Activated CD4-positive, CD25-positive, alpha-beta regulatory T cell treated with anti-CD3 and anti-CD28 coated beads, Interleukin-2, amount 50 U/mL, for 16 hours (primary cell): ENCODE measurements around the gene PTGER3.
A peak's percentile ranks its signal among the peaks of the same experiment; 100 is the strongest.

Experiments
- DNase-seq: peaks from one replicate; pipeline ENCODE4 v3.0.0-alpha.2; 2020; ENCODE audit warnings: low read depth, low spot score

PTGER3 gene

DNA sequence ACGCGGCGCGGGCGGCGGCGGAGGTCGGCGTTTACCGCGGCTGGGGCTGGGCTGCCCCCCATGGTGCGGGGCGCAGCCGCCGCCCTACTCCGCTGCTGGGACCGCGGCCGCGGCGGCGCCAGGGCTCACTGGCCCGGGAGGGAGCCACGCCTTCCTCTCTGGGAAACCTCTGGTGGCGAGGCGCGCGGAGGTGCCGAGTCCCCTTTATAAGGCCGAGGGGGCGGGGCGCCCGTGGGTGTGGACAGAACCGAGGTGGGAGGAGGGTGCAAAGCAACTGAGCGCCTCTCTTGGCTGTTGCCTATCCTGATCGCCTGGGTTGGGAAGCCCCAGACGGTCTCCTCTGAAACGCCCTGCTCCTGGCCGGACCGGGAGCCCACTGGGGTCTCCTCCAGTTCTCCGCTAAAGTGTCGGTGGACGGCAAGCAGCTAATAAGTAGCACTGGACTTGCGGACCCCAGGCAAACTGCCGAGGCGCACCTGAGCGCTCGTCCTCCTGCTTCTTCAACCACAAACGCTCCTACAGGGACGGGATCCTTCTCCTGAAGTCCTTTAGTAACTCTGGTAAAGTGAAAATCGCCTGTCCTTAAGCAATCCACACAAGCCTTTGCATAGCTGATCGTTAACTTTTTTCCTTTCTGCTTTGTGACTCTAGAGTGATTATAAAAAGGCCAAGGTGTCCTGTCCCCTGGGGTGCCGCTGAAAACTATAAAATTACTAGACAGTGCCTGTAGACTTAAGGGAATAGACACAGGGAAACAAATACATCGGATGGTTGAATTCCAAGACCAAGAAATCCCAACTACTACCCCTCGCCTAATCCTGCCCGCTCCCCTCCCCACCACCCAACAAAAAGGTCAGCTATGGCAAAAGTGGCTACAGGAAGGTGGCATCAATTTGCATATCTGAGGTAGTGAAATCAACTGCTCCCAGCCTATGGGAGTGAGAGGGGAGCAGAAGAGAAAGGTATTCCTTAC lies at the start of gene PTGER3:
TSS of gene PTGER3 (minus strand) at position 182 of the 973 bp plus-strand sequence. CDS start 239 bp downstream, outside the sequence.
- DNase-seq, result no peak

- DNase-seq, result no peak
Measured at GRCh38 chr1:71094913-71095312, 47.3 kb upstream of the PTGER3 start.

DNA sequence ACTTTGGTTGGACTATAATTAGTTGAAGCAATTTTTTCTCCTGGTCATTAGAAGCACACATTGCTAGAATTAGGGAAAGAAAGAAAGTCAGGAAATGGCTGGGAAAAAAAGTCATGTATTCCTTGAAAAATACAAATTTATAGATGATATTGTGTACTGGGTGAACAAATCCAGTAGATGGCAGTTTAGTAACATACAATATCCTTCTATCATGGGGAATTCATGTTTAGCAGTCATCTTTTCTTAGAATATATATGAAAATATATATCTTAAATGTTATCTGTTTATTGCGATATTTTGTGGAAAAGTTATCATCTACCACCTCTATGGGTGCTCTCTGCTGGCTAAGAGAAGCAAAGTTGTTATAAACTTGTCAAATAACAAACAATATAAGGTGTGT lies 46.3 kb upstream of the PTGER3 start:
- no peak for DNase-seq

GRCh38 chr1:71089536-71090270 lies 42.1 kb upstream of the PTGER3 start:
- DNase-seq, result no peak

GRCh38 chr1:71088645-71089287 lies 41.1 kb upstream of the PTGER3 start:
- no peak for DNase-seq

- DNase-seq, result no peak
Measured at GRCh38 chr1:71087713-71088112, 40.1 kb upstream of the PTGER3 start.

- no peak for DNase-seq
Measured at GRCh38 chr1:71087060-71087459, 39.4 kb upstream of the PTGER3 start.

DNA sequence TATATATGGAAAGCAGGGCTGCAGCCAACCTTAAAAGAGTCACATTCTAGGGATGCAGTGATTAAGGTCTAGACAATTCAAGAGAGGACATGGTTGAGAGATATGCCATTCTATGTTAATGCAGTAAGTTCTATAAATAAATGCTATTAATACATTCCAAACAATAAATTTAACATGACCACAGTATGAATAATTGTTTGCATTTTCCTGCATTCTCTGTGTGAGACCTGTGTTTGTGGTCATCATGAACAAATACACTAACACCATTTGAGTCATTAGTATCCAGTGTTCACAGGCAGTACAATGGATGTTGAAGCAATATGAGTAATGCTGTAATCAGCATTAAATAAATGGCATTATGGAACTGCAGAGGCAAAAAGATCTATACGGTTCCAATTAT lies 38.7 kb upstream of the PTGER3 start:
- no peak for DNase-seq

DNA sequence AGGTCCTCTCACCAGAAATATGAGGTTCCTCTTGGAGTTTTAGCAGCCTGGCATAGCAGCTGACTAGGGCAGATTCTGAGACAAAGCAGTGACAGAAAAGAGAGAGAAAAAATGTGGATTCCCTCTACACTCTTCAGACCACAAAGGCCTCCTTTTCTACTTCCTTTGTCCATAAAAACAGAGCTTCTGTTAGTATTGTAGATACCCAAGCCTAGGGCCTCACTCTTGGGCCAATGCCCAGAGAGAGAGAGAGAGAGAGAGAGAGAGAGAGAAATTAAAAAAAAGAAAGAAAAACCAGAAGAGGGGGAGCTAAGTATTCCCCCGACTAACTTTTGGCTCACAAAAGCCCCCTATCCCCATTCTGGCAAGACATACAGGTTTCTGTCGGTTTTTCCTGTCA lies 35.7 kb upstream of the PTGER3 start:
- DNase-seq, result no peak

- DNase-seq, result no peak
Measured at GRCh38 chr1:71081697-71082080, 34.1 kb upstream of the PTGER3 start.

DNA sequence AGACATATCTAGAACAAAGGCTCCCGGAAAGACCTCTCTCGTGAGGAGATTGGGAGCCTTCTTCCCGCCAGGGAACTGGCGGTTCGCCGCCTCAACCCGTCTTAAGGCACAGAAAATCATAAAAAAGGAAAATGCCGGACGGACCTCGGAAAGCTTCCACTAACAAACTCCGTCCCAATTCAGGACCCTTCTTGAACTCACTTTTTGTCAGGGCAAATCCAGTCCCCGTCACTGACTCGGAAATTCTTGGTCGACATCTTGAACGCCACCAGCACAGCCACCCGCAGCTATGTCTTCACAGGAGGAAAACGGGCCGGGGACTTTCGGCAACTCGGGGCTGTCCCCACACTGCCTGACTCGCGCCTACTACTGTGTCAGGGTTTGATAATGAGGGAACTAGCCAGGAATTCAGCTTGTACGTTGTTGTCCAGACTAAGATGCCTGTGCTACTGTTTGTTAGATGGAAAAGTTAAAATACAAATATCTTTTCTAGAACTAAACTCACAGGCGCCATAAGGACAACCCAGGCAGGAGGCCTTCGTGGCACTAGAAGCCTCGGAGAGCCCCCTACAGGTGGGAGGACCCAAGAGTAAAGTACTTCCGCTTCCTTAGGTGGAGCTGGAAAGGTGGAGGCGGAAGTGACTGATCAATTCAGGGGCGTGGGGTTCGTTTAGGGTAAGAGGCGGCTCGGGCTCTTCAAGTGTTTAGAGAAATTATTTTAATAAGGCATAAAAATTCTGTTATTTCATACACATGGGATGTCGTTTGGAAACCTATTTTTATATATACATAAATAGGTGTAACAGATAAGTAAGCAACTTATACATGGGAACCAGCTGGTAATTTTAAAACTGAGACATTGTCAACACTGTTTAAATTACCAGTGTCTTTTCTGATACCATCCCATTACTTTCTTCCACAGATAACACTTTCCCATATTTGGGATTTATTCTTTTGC lies 33.4 kb upstream of the PTGER3 start, which contains the start of gene ZRANB2:
TSS of gene ZRANB2 (minus strand) at position 297 of the 958 bp plus-strand sequence. CDS start at position 257, 40 bp downstream.
- peak; percentile 86 for DNase-seq

DNA sequence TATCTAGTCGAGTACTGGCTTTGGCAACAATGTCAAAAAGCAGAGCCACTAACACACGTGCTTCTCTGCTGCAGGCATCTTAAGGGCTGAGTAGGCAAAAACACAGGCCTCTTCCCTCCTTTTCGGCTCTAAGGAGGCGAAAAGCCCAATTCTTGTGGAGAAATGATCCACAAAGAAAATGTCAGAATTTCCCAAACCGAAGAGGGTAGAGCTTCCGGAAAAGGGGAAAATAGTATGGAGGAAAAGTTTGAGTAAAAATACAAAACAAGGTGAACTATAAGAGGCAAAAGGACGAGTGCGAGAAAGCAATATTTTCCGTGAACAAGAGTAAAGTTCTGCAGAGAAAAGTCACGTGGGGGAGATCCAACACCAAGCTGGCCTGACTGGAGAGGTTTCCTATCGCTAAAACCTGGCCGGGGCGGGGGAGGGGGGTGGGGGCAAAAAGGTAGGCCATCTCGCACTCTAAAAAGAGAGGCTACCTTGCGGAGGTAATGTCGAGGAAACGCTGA lies 32.7 kb upstream of the PTGER3 start:
- DNase-seq, result no peak

- DNase-seq, result no peak
Measured at GRCh38 chr1:71074681-71075080, 27.1 kb upstream of the PTGER3 start.

DNA sequence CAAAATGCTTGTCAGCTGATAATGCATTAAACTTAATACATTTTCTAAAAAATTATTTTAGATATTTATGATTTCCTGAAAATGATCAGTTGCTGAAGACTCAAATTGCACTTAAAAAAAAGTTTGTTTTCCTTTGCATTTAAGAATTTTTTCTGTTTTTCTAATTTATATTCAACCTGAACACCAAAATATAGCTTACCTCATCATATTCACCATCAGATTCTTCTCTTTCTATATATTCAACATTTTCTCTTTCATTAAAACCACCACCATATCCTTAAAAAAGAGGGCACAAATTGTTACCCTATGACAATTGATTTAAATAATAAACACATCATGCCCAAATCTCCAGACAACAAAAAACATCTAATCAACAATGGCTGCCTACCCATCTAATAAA lies 24.7 kb upstream of the PTGER3 start:
- no peak for DNase-seq

DNA sequence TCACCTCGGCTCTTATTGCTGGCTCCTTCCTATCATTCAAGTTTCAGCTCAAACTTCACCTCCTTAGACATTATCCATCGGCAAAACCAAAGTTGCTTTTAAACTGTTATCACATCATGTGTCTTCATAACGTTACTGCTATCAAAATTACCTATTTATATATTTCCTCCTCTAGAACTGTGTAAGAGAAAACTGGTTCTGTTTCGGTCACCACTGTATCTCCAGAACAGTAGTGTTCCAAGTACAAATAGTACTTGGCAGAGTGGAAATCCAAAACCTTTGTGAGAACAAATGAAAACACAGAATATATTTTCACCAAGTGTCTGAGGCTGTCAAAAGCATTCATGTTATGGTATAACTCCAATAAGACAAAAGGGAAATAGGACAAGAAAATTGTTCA lies 24.1 kb upstream of the PTGER3 start:
- no peak for DNase-seq

GRCh38 chr1:71068325-71069240 lies 21.0 kb upstream of the PTGER3 start:
- DNase-seq, result no peak

DNA sequence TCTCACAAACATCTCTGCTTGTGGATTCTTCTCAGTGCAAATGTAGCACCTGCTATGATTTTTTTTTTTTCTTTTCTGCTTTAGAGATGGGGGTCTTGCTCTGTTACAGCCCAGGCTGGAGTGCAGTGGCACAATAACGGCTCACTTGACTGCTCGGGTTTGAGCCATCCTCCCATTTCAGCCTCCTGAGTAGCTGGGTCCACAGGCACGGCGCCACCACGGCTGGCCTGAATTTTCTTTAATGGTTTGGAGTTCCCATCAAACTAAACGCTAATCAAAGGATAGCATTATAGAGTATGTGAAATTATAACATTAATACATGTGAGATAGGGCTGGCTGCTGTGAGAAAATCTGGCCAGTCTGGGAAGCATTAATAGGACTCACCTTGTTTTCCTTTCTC lies 7.2 kb upstream of the PTGER3 start:
- no peak for DNase-seq

DNA sequence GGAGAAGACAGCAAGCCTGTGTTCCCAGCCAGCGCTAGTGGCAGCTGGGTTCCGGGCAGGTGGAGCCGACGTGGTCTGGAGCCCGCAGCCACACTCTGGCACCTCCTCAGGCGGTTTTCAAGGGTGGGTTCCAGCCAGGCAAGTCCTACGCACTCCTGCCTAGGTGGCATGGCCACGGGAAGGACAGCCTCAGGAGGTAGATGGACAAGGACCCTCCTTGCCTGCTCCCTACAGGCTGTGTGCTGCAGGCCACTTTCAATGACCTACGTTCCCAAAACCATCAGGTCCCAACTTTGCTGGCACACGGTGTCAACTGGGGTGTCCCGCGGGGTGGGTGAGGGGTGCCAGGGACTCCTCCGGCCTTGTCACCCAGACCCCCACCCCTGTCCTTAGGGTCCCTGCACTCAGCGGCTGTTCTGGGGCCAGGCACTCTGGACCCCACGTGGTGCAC lies 6.7 kb upstream of the PTGER3 start:
- no peak for DNase-seq

DNA sequence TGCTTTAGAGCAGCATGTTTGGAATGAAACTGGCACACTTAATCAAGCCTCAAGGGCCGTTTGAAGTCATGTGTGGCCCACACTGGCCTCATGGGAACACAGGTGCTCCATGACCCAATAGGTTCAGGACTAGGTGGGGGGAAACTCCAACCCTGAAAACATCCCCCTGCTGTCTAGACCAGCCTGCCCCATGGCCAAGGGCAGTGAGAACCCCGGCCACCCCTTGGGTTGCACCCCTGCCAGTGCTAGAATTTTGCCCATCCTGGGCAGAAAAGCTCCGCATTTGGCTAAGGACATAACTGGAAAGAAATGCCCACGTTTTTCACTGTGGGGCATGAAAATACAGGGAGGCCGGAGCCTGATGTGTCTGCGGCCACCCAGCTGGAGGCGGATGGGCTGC lies 6.1 kb upstream of the PTGER3 start:
- no peak for DNase-seq

- no peak for DNase-seq
Measured at GRCh38 chr1:71053146-71053545, 5.5 kb upstream of the PTGER3 start.
